HepG2 (cell line): ENCODE measurements around the gene LSM12. TPM values are rescaled to one million over a fixed set of nuclear protein-coding genes. Genes with fewer than 3 reads are reported as not detected.

Experiments used
- ARID4A ChIP-seq: sonication (generic); formaldehyde crosslinking; IDR thresholded peaks from 2 replicates; pipeline ENCODE4 v1.5.0; 2020; ENCODE audit warnings: mild to moderate bottlenecking, missing genetic modification reagents, borderline replicate concordance
- CEBPB ChIP-seq: IDR thresholded peaks from 2 replicates; pipeline ENCODE4 v1.6.1; 2011; ENCODE audit warnings: low read depth, low read length, improper control_type of control experiment, borderline replicate concordance
- FOSL2 ChIP-seq: sonication (generic); formaldehyde crosslinking; IDR thresholded peaks from 2 replicates; pipeline ENCODE4 v1.4.0; 2020; ENCODE audit warnings: missing genetic modification reagents
- HOXA5 ChIP-seq: sonication (generic); formaldehyde crosslinking; IDR thresholded peaks from 2 replicates; pipeline ENCODE4 v1.4.0; 2020; ENCODE audit warnings: missing genetic modification reagents
- KDM3A ChIP-seq: IDR thresholded peaks from 2 replicates; pipeline ENCODE4 v1.6.1; 2018; ENCODE audit warnings: low read depth, missing compliant biosample characterization
- POLR2A ChIP-seq, 2 experiments: IDR thresholded peaks; 2 replicates each; pipeline ENCODE4 v1.6.1; 2011; ENCODE audit warnings: low read depth in 2 of 2, low read length in 2 of 2, mild to moderate bottlenecking in 1 of 2, moderate library complexity in 1 of 2; ENCODE audit not compliant: insufficient read depth in 1 of 2
- POLR2G ChIP-seq: fragments of 200-400 bp; formaldehyde crosslinking; IDR thresholded peaks from 2 replicates; pipeline ENCODE4 v1.6.1; 2018; ENCODE audit warnings: mild to moderate bottlenecking, low read depth, low read length, moderate library complexity
- RFX3 ChIP-seq: IDR thresholded peaks from 2 replicates; pipeline ENCODE4 v1.6.1; 2016; ENCODE audit warnings: missing biosample characterization, missing genetic modification reagents
- RORA ChIP-seq: sonication (generic); formaldehyde crosslinking; IDR thresholded peaks from 2 replicates; pipeline ENCODE4 v1.5.0; 2020; ENCODE audit warnings: mild to moderate bottlenecking, missing genetic modification reagents, moderate library complexity
- SAFB2 ChIP-seq: sonication (generic); formaldehyde crosslinking; IDR thresholded peaks from 2 replicates; pipeline ENCODE4 v1.5.1; 2020; ENCODE audit warnings: missing genetic modification reagents, low read depth, mild to moderate bottlenecking, borderline replicate concordance
- SAP130 ChIP-seq: IDR thresholded peaks from 2 replicates; pipeline ENCODE4 v1.6.1; 2016; ENCODE audit warnings: low read depth
- SIN3A ChIP-seq: IDR thresholded peaks from 2 replicates; pipeline ENCODE4 v1.6.1; 2011; ENCODE audit warnings: low read depth, mild to moderate bottlenecking, control low read depth, low read length, borderline replicate concordance
- SP1 ChIP-seq, 2 experiments: fragments of 450-650 bp in 1 of 2; sonication (generic) in 1 of 2; formaldehyde crosslinking in 1 of 2; IDR thresholded peaks; 2 replicates each; pipeline versions ENCODE4 v1.4.0 to v1.6.1; 2016 to 2020; ENCODE audit warnings: missing genetic modification reagents in 1 of 2
- TFE3 ChIP-seq: IDR thresholded peaks from 2 replicates; pipeline ENCODE4 v1.6.1; 2016
- ZNF549 ChIP-seq: sonication (generic); formaldehyde crosslinking; IDR thresholded peaks from 2 replicates; pipeline ENCODE4 v1.5.0; 2020; ENCODE audit warnings: missing genetic modification reagents
- ZNF550 ChIP-seq: sonication (generic); formaldehyde crosslinking; IDR thresholded peaks from 2 replicates; pipeline ENCODE4 v1.4.0; 2020; ENCODE audit warnings: mild to moderate bottlenecking, missing genetic modification reagents, borderline replicate concordance
- ZNF710 ChIP-seq: sonication (generic); formaldehyde crosslinking; IDR thresholded peaks from 2 replicates; pipeline ENCODE4 v1.5.0; 2020; ENCODE audit warnings: mild to moderate bottlenecking, missing genetic modification reagents, borderline replicate concordance
- ZNF782 ChIP-seq: sonication (generic); formaldehyde crosslinking; IDR thresholded peaks from 2 replicates; pipeline ENCODE4 v1.4.0; 2020; ENCODE audit warnings: missing genetic modification reagents, mild to moderate bottlenecking, borderline replicate concordance
- ZNF883 ChIP-seq: sonication (generic); formaldehyde crosslinking; IDR thresholded peaks from 2 replicates; pipeline ENCODE4 v1.5.1; 2020; ENCODE audit warnings: mild to moderate bottlenecking, missing genetic modification reagents; ENCODE audit errors: not compliant biosample characterization
- polyA plus RNA-seq, 8 experiments: library from polyadenylated mRNA; depleted of rRNA in 3 of 8; stranded (reverse) in 7 of 8; unstranded in 1 of 8; fragments of >200 nt; fragmentation: Illumina TruSeq in 4 of 8; extraction: Trizol in 4 of 8; gene quantifications; 2 replicates each; pipeline versions ENCODE4 v1.2.1 to v1.2.3, GENCODE V29; 2011 to 2016; ENCODE audit warnings: low read depth in 4 of 8, missing spikeins in 1 of 8, mixed read lengths in 1 of 8; ENCODE audit not compliant: insufficient read depth in 1 of 8
- total RNA-seq, 5 experiments: library from RNA; depleted of rRNA; stranded (reverse); fragments of >200 nt; fragmentation: Illumina TruSeq; extraction: Trizol; gene quantifications; 2 replicates each; pipeline ENCODE4 v1.2.3, GENCODE V29; 2016; ENCODE audit warnings: low read depth in 1 of 5

LSM12 gene
- total and polyA plus RNA-seq, 2 of the 13 experiments (the other 11 are each of a cell fraction or from before 2014, with no cell fraction given): 52.8 to 55.7 TPM

GRCh38 chr17:44004077-44004760, 62.3 kb downstream of the LSM12 start, which contains the start of gene NAGS (continued):
- TF ChIP-seq KDM3A (CRISPR knock-in tag) (0 out of 2 replicates have a peak, but pooled peaks have one; percentile 57), ZNF549 (CRISPR knock-in tag) (no peak), SP1 (IDR thresholded peaks at IDR 0.05) (no peak), SP1 (CRISPR knock-in tag; IDR thresholded peaks at IDR 0.05) (peak; percentile 30; the same call in 1 of the 2 replicates), SAP130 (CRISPR knock-in tag) (peak; percentile 67), ZNF550 (CRISPR knock-in tag) (no peak), ZNF782 (CRISPR knock-in tag) (peak; percentile 32; the same call in 1 of the 2 replicates), CEBPB (no peak), RFX3 (CRISPR knock-in tag) (peak; percentile 71), HOXA5 (CRISPR knock-in tag) (0 out of 2 replicates have a peak, but pooled peaks have one; percentile 17), POLR2A (IDR thresholded peaks at IDR 0.05; ENCODE audit: insufficient read depth in 1 of 2, low read depth in 2 of 2, low read length in 2 of 2) (peak in 1 of 2 experiments; percentile 53; a peak in 1 of 4 replicates), ZNF710 (0 out of 2 replicates have a peak, but pooled peaks have one; percentile 38), ARID4A (CRISPR knock-in tag) (peak; percentile 42; the same call in 1 of the 2 replicates), RORA (CRISPR knock-in tag) (no peak), POLR2G (peak; percentile 44; the same call in 1 of the 2 replicates), TFE3 (CRISPR knock-in tag) (peak; percentile 55), FOSL2 (CRISPR knock-in tag) (peak; percentile 83), ZNF883 (CRISPR knock-in tag) (peak; percentile 6), SIN3A (0 out of 2 replicates have a peak, but pooled peaks have one; percentile 41), SAFB2 (no peak)
